ENCODE data around the gene ZNF438. TPM values are rescaled to one million over a fixed set of nuclear protein-coding genes. Genes with fewer than 3 reads are reported as not detected.

ZNF438 gene
- total RNA-seq, 4 donors from 2014 or later = 3.7 to 8.3 (median 7.3) TPM

DNA sequence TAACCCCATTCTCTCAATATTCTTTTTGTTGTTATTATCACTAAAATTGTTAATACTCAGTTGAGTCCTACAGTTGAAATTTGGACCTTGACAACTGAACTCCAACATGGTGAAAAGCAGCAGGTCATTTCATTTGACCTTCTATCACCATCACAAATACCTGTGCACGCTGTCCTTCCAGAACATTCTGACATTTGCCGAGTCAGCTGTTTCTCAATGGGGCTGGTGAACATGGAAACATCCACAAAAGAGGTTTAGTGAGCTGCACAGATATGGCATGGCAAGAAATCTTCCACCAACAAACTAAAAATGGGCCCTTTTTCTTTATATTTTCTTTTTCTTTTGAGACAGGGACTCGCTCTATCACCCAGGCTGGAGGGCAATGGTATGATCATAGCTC is 169.7 kb downstream of the ZNF438 start:
- no peaks in the 10 kb centered on the region for H3K9me3 ChIP-seq
- TF ChIP-seq, protein P1, sequence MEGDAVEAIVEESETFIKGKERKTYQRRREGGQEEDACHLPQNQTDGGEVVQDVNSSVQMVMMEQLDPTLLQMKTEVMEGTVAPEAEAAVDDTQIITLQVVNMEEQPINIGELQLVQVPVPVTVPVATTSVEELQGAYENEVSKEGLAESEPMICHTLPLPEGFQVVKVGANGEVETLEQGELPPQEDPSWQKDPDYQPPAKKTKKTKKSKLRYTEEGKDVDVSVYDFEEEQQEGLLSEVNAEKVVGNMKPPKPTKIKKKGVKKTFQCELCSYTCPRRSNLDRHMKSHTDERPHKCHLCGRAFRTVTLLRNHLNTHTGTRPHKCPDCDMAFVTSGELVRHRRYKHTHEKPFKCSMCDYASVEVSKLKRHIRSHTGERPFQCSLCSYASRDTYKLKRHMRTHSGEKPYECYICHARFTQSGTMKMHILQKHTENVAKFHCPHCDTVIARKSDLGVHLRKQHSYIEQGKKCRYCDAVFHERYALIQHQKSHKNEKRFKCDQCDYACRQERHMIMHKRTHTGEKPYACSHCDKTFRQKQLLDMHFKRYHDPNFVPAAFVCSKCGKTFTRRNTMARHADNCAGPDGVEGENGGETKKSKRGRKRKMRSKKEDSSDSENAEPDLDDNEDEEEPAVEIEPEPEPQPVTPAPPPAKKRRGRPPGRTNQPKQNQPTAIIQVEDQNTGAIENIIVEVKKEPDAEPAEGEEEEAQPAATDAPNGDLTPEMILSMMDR (IDR thresholded peaks at IDR 0.05) = no peak
- no peak for TF ChIP-seq POLR2A (IDR thresholded peaks at IDR 0.05)
- H3K27ac ChIP-seq = peak overlapping the region in 1 of 4 donors; percentile 39

GRCh38 chr10:30861221-30861620 is 170.4 kb downstream of the ZNF438 start:
- TF ChIP-seq POLR2A (IDR thresholded peaks at IDR 0.05) = no peak
- TF ChIP-seq, protein P1 (IDR thresholded peaks at IDR 0.05) = no peak

More for the DNA sequence above, 169.7 kb downstream of the ZNF438 start:
- Histone ChIP-seq H3K36me3 (no peaks in the 10 kb centered on the region), H3K27me3 (no peaks in the 10 kb centered on the region), H3K4me3 (no peak overlapping the region), H3K4me1 (no peaks in the 10 kb centered on the region)
- DNase-seq = no peak

GRCh38 chr10:30858499-30858898 is 173.2 kb downstream of the ZNF438 start:
- Histone ChIP-seq H3K9me3 (no peaks in the 10 kb centered on the region), H3K4me1 (no peaks in the 10 kb centered on the region), H3K27ac (peak overlapping the region in 1 of 4 donors; percentile 43), H3K36me3 (no peaks in the 10 kb centered on the region), H3K27me3 (no peaks in the 10 kb centered on the region), H3K4me3 (no peak overlapping the region)
- no peak for DNase-seq
- TF ChIP-seq, protein P1 (IDR thresholded peaks at IDR 0.05) = no peak
- TF ChIP-seq POLR2A (IDR thresholded peaks at IDR 0.05) = no peak

More at GRCh38 chr10:30861221-30861620, 170.4 kb downstream of the ZNF438 start:
- no peaks in the 10 kb centered on the region for H3K36me3 ChIP-seq
- H3K27ac ChIP-seq = no peak overlapping the region
- H3K4me3 ChIP-seq = no peak overlapping the region
- no peaks in the 10 kb centered on the region for H3K9me3 ChIP-seq
- H3K4me1 ChIP-seq = no peaks in the 10 kb centered on the region
- H3K27me3 ChIP-seq = no peaks in the 10 kb centered on the region
- DNase-seq = no peak

- H3K27ac ChIP-seq = peak overlapping the region in 2 of 4 donors; percentile 36 to 43
- no peaks in the 10 kb centered on the region for H3K36me3 ChIP-seq
- H3K9me3 ChIP-seq = no peaks in the 10 kb centered on the region
- H3K4me3 ChIP-seq = no peak overlapping the region
- no peaks in the 10 kb centered on the region for H3K27me3 ChIP-seq
- no peaks in the 10 kb centered on the region for H3K4me1 ChIP-seq
- peak in 1 of 3 donors; percentile 66 for DNase-seq
- TF ChIP-seq POLR2A (IDR thresholded peaks at IDR 0.05) = no peak
- TF ChIP-seq, protein P1 (IDR thresholded peaks at IDR 0.05) = no peak
Observed at GRCh38 chr10:30857803-30858202, 173.9 kb downstream of the ZNF438 start.

DNA sequence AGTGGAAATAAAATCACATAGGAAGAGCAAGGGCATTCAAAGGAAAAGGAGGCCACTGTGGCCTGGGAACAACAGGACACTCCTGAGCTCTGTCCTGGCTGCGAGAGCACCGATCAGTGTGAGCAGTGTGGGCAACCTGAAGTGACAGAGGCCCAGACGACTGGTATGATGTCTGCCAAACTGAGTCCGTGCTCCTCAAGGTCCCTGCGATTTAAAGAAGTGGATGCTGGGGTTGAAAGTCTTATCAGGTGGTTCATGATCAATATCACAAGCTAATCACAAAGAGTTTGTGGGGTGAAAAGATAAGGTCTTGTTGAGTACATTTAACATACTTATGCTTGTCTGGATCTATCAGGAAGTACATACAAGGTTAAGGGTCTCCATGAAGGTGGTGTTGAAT is 176.5 kb downstream of the ZNF438 start:
- H3K27ac ChIP-seq = no peak overlapping the region
- H3K4me1 ChIP-seq = no peaks in the 10 kb centered on the region
- H3K4me3 ChIP-seq = no peak overlapping the region
- TF ChIP-seq, protein P1 (IDR thresholded peaks at IDR 0.05) = no peak
- TF ChIP-seq POLR2A (IDR thresholded peaks at IDR 0.05) = no peak
- no peaks in the 10 kb centered on the region for H3K36me3 ChIP-seq
- H3K27me3 ChIP-seq = no peaks in the 10 kb centered on the region
- DNase-seq = no peak
- no peaks in the 10 kb centered on the region for H3K9me3 ChIP-seq

- no peak for DNase-seq
- no peaks in the 10 kb centered on the region for H3K9me3 ChIP-seq
- no peaks in the 10 kb centered on the region for H3K27me3 ChIP-seq
- H3K4me3 ChIP-seq = no peak overlapping the region
- TF ChIP-seq, protein P1 (IDR thresholded peaks at IDR 0.05) = no peak
- no peak for TF ChIP-seq POLR2A (IDR thresholded peaks at IDR 0.05)
- H3K36me3 ChIP-seq = no peaks in the 10 kb centered on the region
- H3K27ac ChIP-seq = no peak overlapping the region
- H3K4me1 ChIP-seq = no peaks in the 10 kb centered on the region
Observed at GRCh38 chr10:30854656-30855055, 177.0 kb downstream of the ZNF438 start.

All from Peyer's patch (tissue), 4 donors.